ENCODE data around the gene FBN1.

GRCh38 chr15:48507416-48508065 is 138.0 kb downstream of the FBN1 start:
- TF ChIP-seq POLR2AphosphoS5 (IDR thresholded peaks at IDR 0.05; ENCODE audit: low read length) (no peak), IKZF1 (conservative IDR thresholded peaks at IDR 0.05) (no peak), ZNF24 (IDR thresholded peaks at IDR 0.05) (no peak), ZNF207 (IDR thresholded peaks at IDR 0.05; ENCODE audit: borderline replicate concordance) (no peak)
- TF ChIP-seq, protein P1, sequence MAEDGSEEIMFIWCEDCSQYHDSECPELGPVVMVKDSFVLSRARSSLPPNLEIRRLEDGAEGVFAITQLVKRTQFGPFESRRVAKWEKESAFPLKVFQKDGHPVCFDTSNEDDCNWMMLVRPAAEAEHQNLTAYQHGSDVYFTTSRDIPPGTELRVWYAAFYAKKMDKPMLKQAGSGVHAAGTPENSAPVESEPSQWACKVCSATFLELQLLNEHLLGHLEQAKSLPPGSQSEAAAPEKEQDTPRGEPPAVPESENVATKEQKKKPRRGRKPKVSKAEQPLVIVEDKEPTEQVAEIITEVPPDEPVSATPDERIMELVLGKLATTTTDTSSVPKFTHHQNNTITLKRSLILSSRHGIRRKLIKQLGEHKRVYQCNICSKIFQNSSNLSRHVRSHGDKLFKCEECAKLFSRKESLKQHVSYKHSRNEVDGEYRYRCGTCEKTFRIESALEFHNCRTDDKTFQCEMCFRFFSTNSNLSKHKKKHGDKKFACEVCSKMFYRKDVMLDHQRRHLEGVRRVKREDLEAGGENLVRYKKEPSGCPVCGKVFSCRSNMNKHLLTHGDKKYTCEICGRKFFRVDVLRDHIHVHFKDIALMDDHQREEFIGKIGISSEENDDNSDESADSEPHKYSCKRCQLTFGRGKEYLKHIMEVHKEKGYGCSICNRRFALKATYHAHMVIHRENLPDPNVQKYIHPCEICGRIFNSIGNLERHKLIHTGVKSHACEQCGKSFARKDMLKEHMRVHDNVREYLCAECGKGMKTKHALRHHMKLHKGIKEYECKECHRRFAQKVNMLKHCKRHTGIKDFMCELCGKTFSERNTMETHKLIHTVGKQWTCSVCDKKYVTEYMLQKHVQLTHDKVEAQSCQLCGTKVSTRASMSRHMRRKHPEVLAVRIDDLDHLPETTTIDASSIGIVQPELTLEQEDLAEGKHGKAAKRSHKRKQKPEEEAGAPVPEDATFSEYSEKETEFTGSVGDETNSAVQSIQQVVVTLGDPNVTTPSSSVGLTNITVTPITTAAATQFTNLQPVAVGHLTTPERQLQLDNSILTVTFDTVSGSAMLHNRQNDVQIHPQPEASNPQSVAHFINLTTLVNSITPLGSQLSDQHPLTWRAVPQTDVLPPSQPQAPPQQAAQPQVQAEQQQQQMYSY (CRISPR knock-in tag; IDR thresholded peaks at IDR 0.05), result no peak
